Choroid plexus epithelial cell (primary cell): ENCODE measurements around the gene NAALAD2.
"Not testable (repeated sequence)": the region's sequence is repeated elsewhere in the genome, so short reads cannot be mapped to it uniquely, and the experiment has no call there.

ENCODE experiments used
- DNase-seq: peaks from one replicate; pipeline ENCODE4 v3.0.0-alpha.2; 2010; ENCODE audit warnings: low read depth
- H3K4me3 ChIP-seq: 2 replicates; pipeline ENCODE4 v1.5.1; 2011; ENCODE audit warnings: low read depth, mild to moderate bottlenecking, control low read depth, low read length, moderate library complexity
- CTCF ChIP-seq: conservative IDR thresholded peaks from 2 replicates; pipeline ENCODE4 v1.5.1; 2011; ENCODE audit warnings: low read depth, mild to moderate bottlenecking, control low read depth, inconsistent platforms, low read length, moderate library complexity

The NAALAD2 gene

GRCh38 chr11:90228056-90228455 is 93.6 kb downstream of the NAALAD2 start:
- TF ChIP-seq CTCF: no peak
- no peak overlapping the region for H3K4me3 ChIP-seq
- DNase-seq: no peak

GRCh38 chr11:90229791-90230190 is 95.3 kb downstream of the NAALAD2 start:
- H3K4me3 ChIP-seq: no peak overlapping the region
- DNase-seq: peak; percentile 35
- TF ChIP-seq CTCF: no peak

DNA sequence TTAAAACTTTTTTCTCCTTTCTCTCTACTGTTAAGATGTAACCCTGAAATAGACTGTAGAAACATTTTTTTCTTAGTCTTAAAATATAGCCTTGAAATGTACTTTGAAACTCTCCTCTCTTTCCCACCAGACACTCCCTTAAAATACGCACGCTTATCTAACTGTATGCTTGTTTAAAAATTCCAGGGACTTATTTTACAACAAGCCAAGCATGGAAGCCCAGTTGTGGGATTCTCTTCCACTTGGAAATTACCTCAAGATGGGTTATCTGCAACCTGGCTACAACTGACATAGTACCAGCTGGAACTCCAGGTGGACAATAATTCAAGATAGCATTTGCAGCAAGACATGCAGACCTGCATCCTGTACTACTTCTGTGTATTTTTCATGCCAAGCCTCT is 100.5 kb downstream of the NAALAD2 start:
- no peak for DNase-seq
- no peak for TF ChIP-seq CTCF
- H3K4me3 ChIP-seq: no peak overlapping the region

GRCh38 chr11:90235526-90235925 is 101.1 kb downstream of the NAALAD2 start:
- H3K4me3 ChIP-seq: no peak overlapping the region
- DNase-seq: no peak
- TF ChIP-seq CTCF: no peak

DNA sequence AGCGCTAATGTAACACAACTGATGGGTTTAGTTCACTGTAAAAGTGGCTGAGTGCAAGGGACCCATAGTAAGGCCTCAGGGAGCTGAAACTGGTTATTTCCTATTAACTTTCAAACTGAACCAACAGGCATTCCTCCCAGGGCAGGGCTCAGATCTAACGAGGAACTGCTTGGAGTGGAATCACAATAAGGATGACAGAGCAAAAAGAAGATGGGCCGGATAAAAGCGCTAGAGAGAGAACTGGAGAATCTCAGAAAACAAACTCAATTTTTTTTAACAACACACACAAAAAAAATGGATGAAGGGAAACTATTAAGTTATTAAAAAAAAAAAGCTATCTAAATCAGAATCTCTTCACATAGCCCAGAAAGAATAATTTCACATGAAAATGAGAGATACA is 102.5 kb downstream of the NAALAD2 start:
- TF ChIP-seq CTCF: no peak
- H3K4me3 ChIP-seq: no peak overlapping the region
- no peak for DNase-seq

- DNase-seq: peak; percentile 22
These were observed 105.6 kb downstream of the NAALAD2 start for GRCh38 chr11:90239967-90240636.

DNA sequence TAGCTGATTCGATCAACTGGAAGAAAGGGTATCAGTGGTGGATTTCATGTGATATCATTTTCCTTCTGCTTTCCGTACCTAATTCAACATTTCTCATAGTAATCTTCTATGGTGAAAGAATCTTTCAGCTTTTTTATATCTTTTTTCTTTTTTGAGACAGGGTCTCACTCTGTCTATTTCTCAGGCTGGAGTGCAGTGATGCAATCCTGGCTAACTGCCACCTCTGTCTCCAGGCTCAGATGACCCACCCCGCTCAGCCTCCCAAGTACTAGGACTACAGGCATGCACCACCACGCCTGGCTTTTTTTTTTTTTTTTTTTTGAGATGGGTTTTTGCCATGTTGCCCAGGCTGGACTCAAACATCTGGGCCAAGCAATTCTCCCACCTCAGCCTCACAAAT is 107.0 kb downstream of the NAALAD2 start:
- no peak for TF ChIP-seq CTCF
- no peak overlapping the region for H3K4me3 ChIP-seq
- no peak for DNase-seq

More at GRCh38 chr11:90239967-90240636, 105.6 kb downstream of the NAALAD2 start:
- not testable (repeated sequence) for H3K4me3 ChIP-seq
